GM12878 (cell line): ENCODE measurements around the gene ARHGAP27. TPM values are rescaled to one million over a fixed set of nuclear protein-coding genes. Genes with fewer than 3 reads are reported as not detected.
"Not testable (repeated sequence)": the region's sequence is repeated elsewhere in the genome, so short reads cannot be mapped to it uniquely, and the experiment has no call there.

ENCODE experiments used
- ATAC-seq: fragments of 200-7000 bp; cut with Tn5 transposase; 3 replicates; pipeline ENCODE4 v1.9.1; 2020; ENCODE audit warnings: mild to moderate bottlenecking, moderate library complexity
- BruUV-seq: library from RNA; stranded (reverse); fragments of 400-500 nt; replicated peaks from 2 replicates; lab custom pipeline; 2021; lab: Mats Ljungman, UMichigan
- CTCF ChIA-PET: fragments of 300-600 bp; sonication (Branson Sonifier 250); formaldehyde crosslinking; extraction: SDS; loops from one replicate; lab custom pipeline; 2021; ENCODE audit warnings: inconsistent platforms; lab: Yijun Ruan, JAX
- POLR2A ChIA-PET: fragments of 350-600 bp; formaldehyde crosslinking; extraction: SDS; loops from one replicate; lab custom pipeline; 2021; ENCODE audit warnings: inconsistent platforms; lab: Charles Lee
- RAD21 ChIA-PET: fragments of 300-600 bp; sonication (Branson Sonifier 250); formaldehyde crosslinking; loops from one replicate; lab custom pipeline; 2023; ENCODE audit warnings: antibody characterized with exemption; ENCODE audit not compliant: unreplicated experiment; lab: Charles Lee
- SMC1A ChIA-PET: fragments of 300-600 bp; sonication (Branson Sonifier 250); formaldehyde crosslinking; loops from one replicate; lab custom pipeline; 2023; ENCODE audit not compliant: unreplicated experiment, uncharacterized antibody; lab: Charles Lee
- DNase-seq: peaks from one replicate; pipeline ENCODE4 v3.0.0-alpha.2; 2011; ENCODE audit warnings: low read depth, low spot score
- FAIRE-seq: peaks from 3 replicates; lab custom pipeline; 2011; peaks lifted over from hg19 to GRCh38; lab: Jason Lieb, UNC
- H2AFZ ChIP-seq: 2 replicates; pipeline ENCODE4 v1.6.0; 2011; ENCODE audit warnings: low read depth, low read length, control low read depth; ENCODE audit not compliant: control insufficient read depth
- H3K27ac ChIP-seq: 2 replicates; pipeline ENCODE4 v1.5.1; 2011; ENCODE audit warnings: control low read depth; ENCODE audit not compliant: control insufficient read depth, insufficient read depth
- H3K27me3 ChIP-seq, 2 experiments: replicated peaks in 1 of 2; 2 replicates each; pipeline versions ENCODE4 v1.6.0 to v1.6.1; 2011; ENCODE audit warnings: low read length in 1 of 2; ENCODE audit not compliant: control insufficient read depth in 2 of 2, insufficient read depth in 2 of 2
- H3K36me3 ChIP-seq, 2 experiments: 2 replicates each; pipeline ENCODE4 v1.5.1; 2011; ENCODE audit warnings: low read length in 1 of 2; ENCODE audit not compliant: control insufficient read depth in 2 of 2, insufficient read depth in 2 of 2
- H3K4me1 ChIP-seq: 2 replicates; pipeline ENCODE4 v1.6.1; 2011; ENCODE audit warnings: mild to moderate bottlenecking, low read length, moderate library complexity, mixed read lengths; ENCODE audit not compliant: control insufficient read depth, insufficient read depth
- H3K4me2 ChIP-seq: 2 replicates; pipeline ENCODE4 v1.6.0; 2011; ENCODE audit warnings: control low read depth; ENCODE audit not compliant: control insufficient read depth, insufficient read depth
- H3K4me3 ChIP-seq: fragments of 200-600 bp; sonication (generic); 2 replicates; pipeline ENCODE4 v1.5.1; 2016
- H3K79me2 ChIP-seq: 2 replicates; pipeline ENCODE4 v1.6.0; 2011; ENCODE audit warnings: low read length; ENCODE audit not compliant: control insufficient read depth, insufficient read depth
- H3K9ac ChIP-seq: 2 replicates; pipeline ENCODE4 v1.8.0; 2011; ENCODE audit warnings: low read length, control low read depth, mixed read lengths; ENCODE audit not compliant: control insufficient read depth, insufficient read depth
- H3K9me3 ChIP-seq: replicated peaks from 3 replicates; pipeline ENCODE4 v1.5.1; 2011; ENCODE audit warnings: mild to moderate bottlenecking, low read length; ENCODE audit not compliant: control insufficient read depth, insufficient read depth
- H4K20me1 ChIP-seq: 2 replicates; pipeline ENCODE4 v1.6.0; 2011; ENCODE audit not compliant: control insufficient read depth, insufficient read depth
- WGBS: methylation state at CpG from one replicate; pipeline ENCODE4 v1.1.6; 2016; ENCODE audit warnings: low lambda C conversion rate; ENCODE audit not compliant: insufficient replicate concordance, insufficient coverage; ENCODE audit errors: missing lambda C conversion rate; 5-methylcytosine and 5-hydroxymethylcytosine counted together
- in situ Hi-C: fragments of 300-500 bp; cut with MboI; formaldehyde crosslinking; loops from 9 replicates; pipeline ENCODE4 v1.14.3; 2018; ENCODE audit warnings: mixed read lengths
- intact Hi-C: fragments of 100-400 bp; cut with micrococcal nuclease; formaldehyde crosslinking; loops from one replicate; pipeline ENCODE4 v1.14.2; 2022; ENCODE audit not compliant: unreplicated experiment
- polyA plus RNA-seq, 11 experiments: library from polyadenylated mRNA; depleted of rRNA in 4 of 11; unstranded in 6 of 11; stranded (reverse) in 5 of 11; fragments of >200 nt; fragmentation: Nextera tagmentation in 4 of 11; fragmentation: Illumina TruSeq in 1 of 11; extraction: Ambion mirVana in 4 of 11; extraction: Trizol in 1 of 11; gene quantifications; 1 replicate in 1 of 11; 2 replicates in 10 of 11; pipeline versions ENCODE4 v1.2.1 to v1.2.3, GENCODE V29; 2011 to 2016; ENCODE audit warnings: inconsistent platforms in 2 of 11, missing spikeins in 2 of 11, low read depth in 1 of 11
- total RNA-seq, 4 experiments: library from RNA; depleted of rRNA in 3 of 4; stranded (reverse); fragments of >200 nt in 3 of 4; fragmentation: Illumina TruSeq in 1 of 4; extraction: Trizol in 1 of 4; gene quantifications; 2 replicates each; pipeline versions ENCODE4 v1.2.1 to v1.2.3, GENCODE V29; 2013 to 2021

The ARHGAP27 gene
- total and polyA plus RNA-seq, 10 of the 15 experiments (the other 5 are each of a cell fraction or from before 2014, with no cell fraction given): 0.64 to 45.7 (median 17.7) TPM

GRCh38 chr17:45446872-45447625 lies 14.4 kb upstream of the ARHGAP27 start:
- ChIA-PET CTCF (interaction anchor here (0.6 kb wide), 1 partner anchor 62 kb away, joined by 4 read pairs; no protein-coding TSS in a partner anchor), POLR2A (interaction anchor here (0.6 kb wide), 1 partner anchor 71 kb away, joined by 3 read pairs; no protein-coding TSS in a partner anchor)
- H3K4me2 ChIP-seq, RAD21 ChIA-PET, H3K27ac ChIP-seq, FAIRE-seq, H4K20me1 ChIP-seq, H3K4me1 ChIP-seq, H3K79me2 ChIP-seq, DNase-seq, ATAC-seq, H3K36me3 ChIP-seq, H2AFZ ChIP-seq, in situ Hi-C loops, intact Hi-C loops, H3K4me3 ChIP-seq, BruUV-seq, SMC1A ChIA-PET, H3K9me3 ChIP-seq, H3K27me3 ChIP-seq, H3K9ac ChIP-seq: not testable (repeated sequence)
- over 99% methylated on average over 8 of the region's 8 CpGs for WGBS

- H3K27ac ChIP-seq, H4K20me1 ChIP-seq, CTCF ChIA-PET, H3K36me3 ChIP-seq, DNase-seq, in situ Hi-C loops, RAD21 ChIA-PET, H3K4me2 ChIP-seq, POLR2A ChIA-PET, H3K9me3 ChIP-seq, H3K4me3 ChIP-seq, H3K4me1 ChIP-seq, intact Hi-C loops, H3K79me2 ChIP-seq, FAIRE-seq, H2AFZ ChIP-seq, H3K9ac ChIP-seq, BruUV-seq, H3K27me3 ChIP-seq: not testable (repeated sequence)
- SMC1A ChIA-PET: interaction anchor here (0.9 kb wide), 1 partner anchor 34 kb away, joined by 3 read pairs; no protein-coding TSS in a partner anchor
- WGBS: 30% methylated on average over 16 of the region's 16 CpGs
- ATAC-seq: peak; percentile 45
These were observed 13.5 kb upstream of the ARHGAP27 start for GRCh38 chr17:45445901-45446743.

- 95% methylated on average over 21 of the region's 21 CpGs for WGBS
- BruUV-seq, DNase-seq, ATAC-seq, intact Hi-C loops, H3K9ac ChIP-seq, RAD21 ChIA-PET, POLR2A ChIA-PET, H4K20me1 ChIP-seq, FAIRE-seq, H3K27me3 ChIP-seq, CTCF ChIA-PET, in situ Hi-C loops, H3K36me3 ChIP-seq, H2AFZ ChIP-seq, H3K4me3 ChIP-seq, H3K27ac ChIP-seq, H3K9me3 ChIP-seq, H3K4me2 ChIP-seq, H3K79me2 ChIP-seq: not testable (repeated sequence)
- SMC1A ChIA-PET: interaction anchor here (0.9 kb wide), 1 partner anchor 33 kb away, joined by 3 read pairs; no protein-coding TSS in a partner anchor
- peaks cover 15% of the 10 kb centered on the region for H3K4me1 ChIP-seq
These were observed 12.5 kb upstream of the ARHGAP27 start for GRCh38 chr17:45444856-45445820.
